ENCODE data around the gene CHST13. TPM values are rescaled to one million over a fixed set of nuclear protein-coding genes. Genes with fewer than 3 reads are reported as not detected.

CHST13 gene, protein sequence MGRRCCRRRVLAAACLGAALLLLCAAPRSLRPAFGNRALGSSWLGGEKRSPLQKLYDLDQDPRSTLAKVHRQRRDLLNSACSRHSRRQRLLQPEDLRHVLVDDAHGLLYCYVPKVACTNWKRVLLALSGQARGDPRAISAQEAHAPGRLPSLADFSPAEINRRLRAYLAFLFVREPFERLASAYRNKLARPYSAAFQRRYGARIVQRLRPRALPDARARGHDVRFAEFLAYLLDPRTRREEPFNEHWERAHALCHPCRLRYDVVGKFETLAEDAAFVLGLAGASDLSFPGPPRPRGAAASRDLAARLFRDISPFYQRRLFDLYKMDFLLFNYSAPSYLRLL
- 0.50 to 1.4 TPM (median 1.1 TPM) in 5 replicates for total RNA-seq (2022; extraction: Qiagen RNA extraction)

DNA sequence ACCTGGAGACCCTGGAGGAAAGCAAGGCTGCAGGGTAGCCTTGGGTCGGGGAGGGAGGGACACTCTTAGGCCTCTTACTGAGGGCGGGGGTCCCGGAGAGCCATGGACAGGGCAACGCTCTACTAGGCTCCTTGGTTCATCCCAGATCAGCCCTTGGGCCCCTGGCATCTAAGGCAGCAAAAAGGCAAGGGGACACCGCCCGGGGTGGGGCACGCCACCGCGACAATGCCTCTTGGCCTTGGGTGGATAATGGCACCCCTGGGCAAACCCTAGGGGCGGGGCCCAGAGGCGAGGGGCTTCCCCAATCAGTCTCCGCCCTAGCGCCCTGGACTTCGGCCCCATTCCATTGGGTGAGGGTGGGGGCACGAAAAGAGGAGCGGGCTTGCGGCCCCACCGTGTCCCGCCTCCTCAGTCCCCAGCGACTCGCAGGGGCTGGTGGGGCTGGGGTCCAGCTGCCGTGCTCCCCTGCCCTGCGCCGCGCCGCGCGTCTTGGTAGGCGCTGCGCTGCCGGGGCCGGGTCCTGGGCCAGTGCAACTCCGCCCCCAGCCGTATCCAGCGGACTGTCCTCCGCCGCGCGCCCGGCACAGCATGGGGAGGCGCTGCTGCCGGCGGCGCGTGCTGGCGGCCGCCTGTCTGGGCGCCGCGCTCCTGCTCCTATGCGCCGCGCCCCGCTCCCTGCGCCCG, at the start of gene CHST13:
TSS of gene CHST13 (plus strand) at position 411 of the 684 bp plus-strand sequence. CDS start at position 589, 178 bp downstream.

DNA sequence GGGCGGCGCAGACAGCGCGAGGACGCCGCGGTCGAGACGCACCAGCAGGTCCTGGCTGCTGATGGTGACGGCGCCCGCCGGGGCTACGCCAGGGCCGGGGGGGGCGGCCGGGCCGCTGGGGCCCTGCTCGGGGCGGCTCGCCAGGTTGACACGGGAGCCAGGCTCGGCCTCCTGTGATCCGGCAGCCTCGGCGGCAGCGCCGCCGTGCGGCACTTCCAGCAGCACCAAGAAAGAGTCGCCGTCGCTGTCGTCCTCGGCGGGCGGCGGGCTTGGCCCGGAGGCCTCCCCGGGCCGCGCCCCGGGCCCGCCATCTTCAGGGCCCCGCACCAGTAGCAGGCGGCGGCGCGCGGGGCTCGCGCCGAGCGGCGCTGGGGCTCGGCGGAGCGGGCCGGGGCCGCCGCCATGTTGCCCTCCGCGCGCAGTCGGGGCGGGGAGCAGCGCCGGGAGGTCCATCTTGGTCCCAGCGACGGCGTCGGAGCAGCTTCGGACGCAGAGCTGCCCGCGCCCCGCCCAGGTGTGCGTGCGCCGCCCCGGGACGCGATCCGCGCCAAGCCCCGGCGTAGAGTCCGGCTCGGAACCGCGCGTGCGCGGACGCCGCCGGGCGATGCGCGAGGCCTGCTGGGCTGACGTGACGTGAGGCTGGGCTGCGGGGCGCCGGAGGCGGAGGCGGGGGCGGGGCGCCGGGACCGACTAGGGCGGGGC, 48.4 kb upstream of the CHST13 start, which contains the start of gene ZXDC:
TSS of gene ZXDC (minus strand) at position 479 of the 702 bp plus-strand sequence. CDS start at position 453, 26 bp downstream.

DNA sequence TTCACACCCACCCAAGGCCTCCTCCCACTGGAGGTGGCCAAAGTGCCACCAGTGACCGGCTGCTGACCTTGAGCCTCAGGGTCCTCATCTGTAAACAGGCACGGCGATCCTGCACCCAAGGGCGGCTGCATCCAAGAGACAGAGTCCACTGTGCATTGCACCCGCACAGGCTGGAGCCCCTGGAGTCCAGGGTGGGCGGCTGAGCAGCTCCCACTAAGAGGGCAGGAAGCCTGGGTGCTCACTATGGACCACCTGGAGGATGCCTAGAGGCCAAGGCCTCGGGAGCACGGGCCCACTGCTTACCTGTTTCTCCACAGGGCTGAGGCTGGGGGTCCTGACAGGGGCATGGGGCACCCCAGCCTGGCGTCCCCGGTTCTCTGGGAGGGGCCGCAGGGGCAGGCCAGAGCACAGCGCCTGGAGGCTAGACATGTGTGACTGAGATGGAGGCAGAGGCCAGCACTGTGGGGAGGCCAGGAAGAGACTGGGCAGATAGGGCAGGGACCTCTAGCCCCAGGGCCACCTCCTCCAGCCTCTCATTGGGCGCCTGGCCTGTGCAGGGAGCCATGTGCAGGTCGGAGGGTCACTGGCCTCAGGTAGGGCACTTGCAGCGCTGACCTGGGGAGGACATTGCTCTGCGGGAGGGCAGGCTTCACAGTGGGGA, 6.5 kb upstream of the CHST13 start, which contains the start of gene UROC1:
TSS of gene UROC1 (minus strand) at position 483 of the 661 bp plus-strand sequence. CDS start at position 429, 54 bp downstream.

DNA sequence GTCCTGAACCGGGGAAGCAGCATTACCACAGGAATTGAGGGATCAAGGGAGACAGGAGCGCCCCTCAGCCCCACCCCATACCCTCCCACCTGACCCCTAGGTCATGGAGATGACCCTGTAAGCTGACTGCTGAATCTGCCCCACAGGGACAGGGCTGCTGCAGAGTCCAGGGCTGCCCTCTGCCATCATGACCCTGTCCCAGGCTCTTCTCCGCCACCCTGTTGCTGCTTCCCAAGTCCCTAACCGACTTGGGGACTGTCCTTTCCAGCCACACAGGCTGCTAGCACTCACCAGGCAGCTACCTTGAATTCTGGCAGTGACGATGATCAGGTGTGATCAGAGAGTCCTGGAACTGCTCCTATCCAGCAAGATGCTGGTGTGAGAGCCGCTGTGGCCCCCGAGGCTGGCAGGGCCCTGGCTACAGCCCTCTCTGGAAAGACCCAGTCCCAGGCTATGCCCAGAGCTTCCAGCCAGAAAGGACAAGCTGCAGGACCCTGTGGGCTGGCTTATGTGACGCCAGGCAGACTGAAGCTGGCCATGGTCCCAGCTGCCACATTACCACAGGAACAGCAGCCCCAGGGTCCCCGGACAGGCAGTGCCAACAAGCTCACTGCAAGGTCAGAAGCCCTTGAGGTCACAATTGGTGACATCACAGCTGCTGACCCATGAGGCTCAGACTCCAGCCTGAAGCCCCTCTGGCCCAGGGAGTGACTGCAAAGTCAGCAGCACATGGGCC, 34.5 kb downstream of the CHST13 start, which contains the start of gene C3orf22:
TSS of gene C3orf22 (minus strand) at position 597 of the 736 bp plus-strand sequence. CDS start 5,542 bp downstream, outside the sequence.

Other genes starting within 250 kb of the CHST13 start
- 0.06 to 0.11 TPM (median 0.10 TPM) in 5 replicates for gene KLF15, start 166.7 kb upstream of the CHST13 start, total RNA-seq (2022; extraction: Qiagen RNA extraction)
- not detected in 5 replicates for gene CFAP100, start 129.2 kb upstream of the CHST13 start, total RNA-seq (2022; extraction: Qiagen RNA extraction)
- gene ZXDC, start 48.3 kb upstream of the CHST13 start, total RNA-seq (2022; extraction: Qiagen RNA extraction) = 6.5 to 8.8 TPM (median 8.3 TPM) in 5 replicates
- gene UROC1, start 6.4 kb upstream of the CHST13 start, total RNA-seq (2022; extraction: Qiagen RNA extraction) = not detected in 5 replicates
- not detected in 5 replicates for gene C3orf22, start 34.8 kb downstream of the CHST13 start, total RNA-seq (2022; extraction: Qiagen RNA extraction)
- gene TXNRD3, start 131.0 kb downstream of the CHST13 start, total RNA-seq (2022; extraction: Qiagen RNA extraction) = 5.9 to 6.9 TPM (median 6.5 TPM) in 5 replicates
- 17.4 to 20.6 TPM (median 20.3 TPM) in 5 replicates for gene CHCHD6, start 180.1 kb downstream of the CHST13 start, total RNA-seq (2022; extraction: Qiagen RNA extraction)

Data from A549 treated with CORT108297 at 1 μM for 4 hours (cell line).